DLD1 (cell line): Measurements from ENCODE around the gene MPP3.
"Not testable (repeated sequence)": the region's sequence is repeated elsewhere in the genome, so short reads cannot be mapped to it uniquely, and the experiment has no call there.

Source experiments
- in situ Hi-C: cut with HindIII; loops from 2 replicates; pipeline ENCODE4 v1.10.0; 2017; ENCODE audit warnings: low sequenced_read_pairs

Gene MPP3

DNA sequence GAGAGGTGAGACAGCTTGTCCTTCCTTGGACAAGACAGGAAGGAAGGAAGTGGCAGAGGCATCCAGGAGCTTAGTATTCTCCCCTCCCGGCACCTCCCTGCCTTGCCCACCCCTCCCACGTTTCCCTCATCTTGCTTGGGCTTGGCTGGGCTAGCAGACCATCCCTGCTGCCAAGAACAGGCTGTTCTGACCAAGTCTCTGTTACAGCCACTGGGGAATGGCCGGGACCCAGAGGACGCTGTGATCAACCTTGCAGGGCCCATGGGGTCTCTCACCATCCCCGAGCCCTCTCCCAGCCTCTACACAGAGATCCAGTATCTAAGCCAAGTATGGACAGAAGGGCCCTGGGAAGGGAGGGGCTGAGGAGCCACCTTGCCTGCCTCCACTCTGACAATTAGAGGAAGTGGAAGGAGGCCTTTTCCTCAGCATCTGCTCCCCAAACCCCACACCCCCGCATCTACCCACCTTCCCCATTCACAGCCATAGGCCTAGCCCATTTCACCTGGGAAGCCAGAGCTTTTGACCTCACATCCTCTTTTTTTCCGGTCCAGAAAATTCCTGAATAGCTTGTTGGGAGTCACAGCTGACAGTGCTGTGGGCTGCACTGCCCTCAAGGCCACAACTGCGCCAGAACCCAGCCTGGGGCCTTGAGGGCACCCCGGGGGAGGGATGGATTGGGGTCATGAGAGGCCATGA, 28.1 kb upstream of the MPP3 start:
- in situ Hi-C loops, result no loop called here

- in situ Hi-C loops, result no loop called here
Measured at GRCh38 chr17:43860077-43860725, 27.3 kb upstream of the MPP3 start.

DNA sequence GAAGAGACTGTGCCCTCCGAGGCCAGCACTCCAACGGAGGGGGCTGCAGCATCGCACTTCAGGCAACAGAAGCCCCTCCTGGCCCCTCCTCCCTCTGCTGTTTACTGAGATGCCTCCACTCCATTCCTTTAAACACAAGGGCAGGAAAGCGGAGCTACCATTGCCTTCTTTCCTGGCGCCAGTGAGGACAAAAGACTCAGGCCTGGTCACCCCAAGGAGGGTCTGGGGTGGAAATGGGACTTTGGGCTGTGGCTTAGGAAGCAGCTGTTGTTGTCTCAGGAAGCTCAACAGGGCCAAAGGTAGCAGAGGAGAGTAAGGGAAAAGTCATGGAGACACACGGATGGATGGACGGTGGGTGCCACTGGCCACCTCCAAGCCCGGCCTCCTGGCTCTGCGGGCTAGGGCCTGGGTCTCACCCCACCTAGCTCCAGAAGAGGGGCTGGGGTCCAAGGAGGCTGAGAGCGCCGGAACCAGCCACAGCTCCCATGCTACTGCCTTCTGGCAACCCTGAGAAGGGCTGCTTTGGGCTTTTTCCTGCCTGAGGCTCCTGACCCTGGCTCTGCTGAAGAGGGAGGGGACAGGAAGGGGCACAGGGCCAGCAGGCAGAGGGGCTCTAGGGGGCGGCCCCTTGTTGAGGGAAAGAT, 25.1 kb upstream of the MPP3 start:
- in situ Hi-C loops, result no loop called here

DNA sequence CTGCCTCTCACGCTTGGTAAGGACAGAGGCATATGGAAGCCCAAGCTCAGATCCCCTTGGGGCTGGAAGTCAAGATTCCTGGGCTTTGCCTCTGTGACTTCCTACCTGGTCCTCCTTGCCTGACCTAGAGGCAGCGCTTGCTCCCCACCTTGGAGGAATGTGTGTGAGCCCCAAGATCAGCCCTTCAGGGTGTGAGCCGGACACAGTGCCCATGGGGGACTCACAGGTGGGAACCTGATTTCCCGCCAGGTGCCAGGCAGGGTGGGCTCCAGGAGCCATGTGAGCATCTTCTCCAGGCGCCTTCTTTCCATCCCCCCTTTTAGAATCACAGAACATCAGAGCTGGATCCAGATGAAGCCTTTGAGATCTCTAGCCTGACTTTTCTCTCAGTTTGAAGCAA, 24.2 kb upstream of the MPP3 start:
- in situ Hi-C loops, result no loop called here

- in situ Hi-C loops, result no loop called here
Measured at GRCh38 chr17:43856141-43856540, 23.2 kb upstream of the MPP3 start.

DNA sequence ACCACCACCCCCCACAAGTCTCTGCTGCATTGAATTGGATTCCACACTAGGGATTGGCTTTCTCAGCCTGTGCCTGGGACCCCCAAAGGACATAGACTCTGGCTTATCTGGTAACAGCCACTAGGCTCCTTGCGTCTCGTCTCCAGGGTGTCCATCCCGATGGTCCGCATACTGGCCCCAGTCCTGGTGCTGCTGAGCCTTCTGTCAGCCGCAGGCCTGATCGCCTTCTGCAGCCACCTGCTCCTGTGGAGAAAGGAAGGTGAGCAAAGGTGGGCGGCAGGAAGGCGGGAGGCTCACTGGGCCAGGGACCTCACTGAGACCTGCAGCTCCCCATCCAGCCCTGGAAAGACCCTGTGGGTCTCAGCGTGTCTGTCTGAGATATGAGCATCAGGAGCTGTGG, 22.1 kb upstream of the MPP3 start:
- in situ Hi-C loops, result no loop called here

GRCh38 chr17:43854498-43854897, 21.6 kb upstream of the MPP3 start:
- in situ Hi-C loops, result no loop called here

GRCh38 chr17:43853546-43853945, 20.6 kb upstream of the MPP3 start:
- in situ Hi-C loops, result no loop called here

DNA sequence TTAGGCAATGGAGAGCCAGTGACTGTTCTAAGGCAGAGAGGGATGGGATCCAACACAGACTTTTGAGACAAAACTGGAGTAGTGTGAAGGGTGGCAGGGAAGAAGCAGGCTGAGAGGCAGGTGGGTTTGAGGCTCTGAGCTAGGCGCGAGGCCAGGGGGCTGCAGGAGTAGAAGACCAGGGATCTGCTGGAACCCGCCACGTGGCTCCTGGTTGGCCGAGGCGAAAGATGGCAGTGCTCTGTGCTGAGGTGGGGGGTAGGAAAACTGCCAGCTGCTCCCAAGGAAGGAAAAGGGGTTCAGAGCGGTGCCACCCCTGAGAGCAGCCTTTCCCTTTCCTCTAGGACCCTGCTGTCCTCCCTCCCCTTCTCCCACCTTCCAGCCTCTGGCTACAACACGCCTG, 19.6 kb upstream of the MPP3 start:
- in situ Hi-C loops, result no loop called here

DNA sequence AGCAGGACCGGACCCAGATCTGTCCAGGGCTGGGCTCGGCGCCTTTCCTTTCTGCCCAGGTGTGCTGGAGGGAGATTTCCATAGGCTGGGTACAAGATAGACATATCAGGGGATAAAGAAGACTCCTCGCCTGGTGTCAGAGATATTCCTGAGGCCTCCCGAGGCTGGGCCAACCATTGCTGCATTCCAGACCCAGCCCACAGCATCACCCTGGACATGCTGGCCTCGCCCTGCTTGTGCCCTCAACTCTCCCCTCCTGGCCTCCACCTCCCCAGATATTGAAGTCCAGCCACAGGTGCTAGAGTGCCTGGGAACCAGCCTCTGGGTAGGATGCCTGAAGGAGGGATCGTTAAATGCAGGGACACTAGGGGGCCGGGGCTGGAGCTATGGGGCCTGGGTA, 16.2 kb upstream of the MPP3 start:
- in situ Hi-C loops, result no loop called here

- in situ Hi-C loops, result no loop called here
Measured at GRCh38 chr17:43848601-43849000, 15.7 kb upstream of the MPP3 start.

DNA sequence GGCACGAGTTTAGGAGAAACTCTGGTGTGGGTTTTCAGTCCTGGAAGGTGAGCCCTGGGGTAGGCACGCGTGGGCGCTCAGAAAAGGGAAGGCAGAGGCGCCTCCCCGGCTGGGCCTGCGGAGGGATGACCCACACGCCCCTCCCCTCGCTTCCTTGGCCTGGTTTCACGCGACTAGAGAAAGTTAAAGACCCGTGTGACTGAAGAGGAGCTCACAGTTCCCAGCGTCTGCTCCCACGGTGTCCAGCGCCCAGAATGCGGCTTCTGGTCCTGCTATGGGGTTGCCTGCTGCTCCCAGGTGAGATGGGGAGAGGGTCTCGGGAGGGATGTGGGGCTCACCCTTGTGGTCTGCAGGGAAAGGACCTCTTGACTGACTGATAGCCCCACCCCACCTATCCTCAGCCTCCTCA, 14.0 kb upstream of the MPP3 start, which contains the start of gene CD300LG:
TSS of gene CD300LG (plus strand) at position 214 of the 409 bp plus-strand sequence. CDS start at position 255, 41 bp downstream.
- in situ Hi-C loops, result no loop called here

GRCh38 chr17:43846221-43846712, 13.3 kb upstream of the MPP3 start:
- in situ Hi-C loops, result no loop called here

- in situ Hi-C loops, result no loop called here
Measured at GRCh38 chr17:43845766-43846165, 12.8 kb upstream of the MPP3 start.

GRCh38 chr17:43844241-43844640, 11.3 kb upstream of the MPP3 start:
- in situ Hi-C loops, result no loop called here

DNA sequence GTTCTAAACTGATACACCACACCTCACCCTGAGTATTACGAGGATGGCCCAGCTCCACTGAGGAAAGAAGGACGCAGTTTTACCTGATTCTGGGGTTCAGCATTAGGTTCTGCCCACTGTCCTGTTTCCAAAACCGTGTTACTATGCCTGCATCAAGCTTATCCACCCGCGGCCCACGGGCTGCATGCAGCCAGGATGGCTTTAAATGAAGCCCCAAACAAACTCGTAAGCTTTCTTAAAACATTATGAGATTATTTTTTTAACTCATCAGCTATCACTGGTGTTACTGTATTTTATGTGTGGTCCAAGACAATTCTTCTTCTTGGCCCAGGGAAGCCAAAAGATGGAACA, 10.0 kb upstream of the MPP3 start:
- in situ Hi-C loops, result no loop called here

DNA sequence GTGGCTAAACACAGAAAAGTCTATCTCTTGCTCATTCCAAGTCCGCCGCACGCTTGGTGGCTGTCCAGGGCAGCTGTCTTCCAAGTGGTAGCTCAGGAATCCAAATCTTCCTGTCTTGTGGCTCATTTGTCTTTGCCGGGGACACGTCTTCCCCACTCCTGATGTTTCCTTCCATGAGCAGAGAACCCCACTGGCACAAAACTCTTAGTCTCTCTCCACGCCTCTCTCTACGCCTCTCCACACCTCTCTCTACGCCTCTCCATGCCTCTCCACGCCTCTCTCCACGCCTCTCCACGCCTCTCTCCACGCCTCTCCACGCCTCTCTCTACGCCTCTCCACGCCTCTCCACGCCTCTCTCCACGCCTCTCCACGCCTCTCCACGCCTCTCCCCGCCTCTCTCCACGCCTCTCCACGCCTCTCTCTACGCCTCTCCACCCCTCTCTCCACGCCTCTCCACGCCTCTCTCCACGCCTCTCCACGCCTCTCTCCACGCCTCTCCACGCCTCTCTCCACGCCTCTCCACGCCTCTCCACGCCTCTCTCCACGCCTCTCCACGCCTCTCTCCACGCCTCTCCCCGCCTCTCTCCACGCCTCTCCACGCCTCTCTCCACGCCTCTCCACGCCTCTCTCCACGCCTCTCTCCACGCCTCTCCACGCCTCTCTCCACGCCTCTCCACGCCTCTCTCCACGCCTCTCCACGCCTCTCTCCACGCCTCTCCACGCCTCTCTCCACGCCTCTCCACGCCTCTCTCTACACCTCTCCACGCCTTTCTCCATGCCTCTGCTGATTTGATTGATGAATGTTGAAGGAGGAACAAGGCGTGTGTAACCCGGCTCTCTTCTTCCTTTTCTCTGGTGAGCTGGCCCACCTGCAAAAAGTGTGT, 9.4 kb upstream of the MPP3 start:
- in situ Hi-C loops, result not testable (repeated sequence)

- in situ Hi-C loops, result no loop called here
Measured at GRCh38 chr17:43841282-43841681, 8.3 kb upstream of the MPP3 start.

DNA sequence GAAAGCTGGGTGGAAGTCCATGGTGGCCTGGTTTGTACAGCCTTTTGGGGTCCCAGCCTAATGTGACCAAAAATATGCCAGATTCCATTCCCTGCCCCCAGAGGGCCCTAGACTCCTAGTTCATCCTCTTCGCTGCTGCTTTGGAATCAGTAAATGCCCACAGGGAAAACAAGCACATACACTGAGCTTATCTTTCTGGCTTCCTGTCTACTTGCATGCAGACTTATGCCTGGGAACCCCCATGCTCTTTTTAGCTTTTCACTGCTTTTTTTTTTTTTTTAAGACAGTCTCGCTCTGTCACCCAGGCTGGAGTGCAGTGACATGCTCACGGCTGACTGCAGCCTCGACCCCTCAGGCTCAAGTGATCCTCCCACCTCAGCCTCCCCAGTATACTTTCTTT, 7.9 kb upstream of the MPP3 start:
- in situ Hi-C loops, result no loop called here

- in situ Hi-C loops, result no loop called here
Measured at GRCh38 chr17:43839670-43840108, 6.7 kb upstream of the MPP3 start.

DNA sequence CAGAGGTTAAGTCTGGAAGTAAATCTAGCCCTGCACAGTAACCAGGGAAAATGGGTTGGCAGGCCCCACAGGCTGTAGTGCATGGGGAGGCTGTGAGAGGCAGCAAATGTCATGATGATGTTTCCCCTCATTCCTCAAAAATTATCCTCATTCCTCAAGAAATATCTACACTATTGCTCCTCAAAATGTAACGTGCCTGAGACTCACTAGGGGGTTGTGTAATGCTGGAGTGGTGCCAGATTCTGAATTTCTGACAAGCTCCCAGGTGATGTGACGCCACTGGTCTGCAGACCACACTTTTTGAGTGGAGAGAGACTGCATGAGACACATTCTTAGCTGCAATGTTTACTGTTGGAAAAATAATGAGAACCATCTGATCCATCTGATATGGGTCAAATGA, 1.2 kb upstream of the MPP3 start:
- in situ Hi-C loops, result no loop called here
